Measurements from ENCODE around the gene PKIG.

- TF ChIP-seq, protein P1, sequence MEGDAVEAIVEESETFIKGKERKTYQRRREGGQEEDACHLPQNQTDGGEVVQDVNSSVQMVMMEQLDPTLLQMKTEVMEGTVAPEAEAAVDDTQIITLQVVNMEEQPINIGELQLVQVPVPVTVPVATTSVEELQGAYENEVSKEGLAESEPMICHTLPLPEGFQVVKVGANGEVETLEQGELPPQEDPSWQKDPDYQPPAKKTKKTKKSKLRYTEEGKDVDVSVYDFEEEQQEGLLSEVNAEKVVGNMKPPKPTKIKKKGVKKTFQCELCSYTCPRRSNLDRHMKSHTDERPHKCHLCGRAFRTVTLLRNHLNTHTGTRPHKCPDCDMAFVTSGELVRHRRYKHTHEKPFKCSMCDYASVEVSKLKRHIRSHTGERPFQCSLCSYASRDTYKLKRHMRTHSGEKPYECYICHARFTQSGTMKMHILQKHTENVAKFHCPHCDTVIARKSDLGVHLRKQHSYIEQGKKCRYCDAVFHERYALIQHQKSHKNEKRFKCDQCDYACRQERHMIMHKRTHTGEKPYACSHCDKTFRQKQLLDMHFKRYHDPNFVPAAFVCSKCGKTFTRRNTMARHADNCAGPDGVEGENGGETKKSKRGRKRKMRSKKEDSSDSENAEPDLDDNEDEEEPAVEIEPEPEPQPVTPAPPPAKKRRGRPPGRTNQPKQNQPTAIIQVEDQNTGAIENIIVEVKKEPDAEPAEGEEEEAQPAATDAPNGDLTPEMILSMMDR (IDR thresholded peaks at IDR 0.05; ENCODE audit: insufficient read depth, low read length): no peak
- no peak for TF ChIP-seq POLR2AphosphoS5 (IDR thresholded peaks at IDR 0.05; ENCODE audit: low read depth)
- no peak for TF ChIP-seq REST (IDR thresholded peaks at IDR 0.05; ENCODE audit: insufficient replicate concordance, low read depth)
- TF ChIP-seq GABPA (IDR thresholded peaks at IDR 0.05; ENCODE audit: low read depth): no peak
- TF ChIP-seq SPI1 (IDR thresholded peaks at IDR 0.05; ENCODE audit: borderline replicate concordance, low read depth): no peak
Observed at GRCh38 chr20:44560229-44560628, 22.1 kb upstream of the PKIG start.

Measured in HL-60 (cell line).